Nephron progenitor cell (in vitro differentiated cells): ENCODE measurements around the gene C1orf87.
A peak's percentile ranks its signal among the peaks of the same experiment; 100 is the strongest.

Experiments used
- DNase-seq: peaks from one replicate; pipeline ENCODE4 v3.0.0; 2021
- H3K27ac Mint-ChIP-seq: 2 replicates; pipeline ENCODE4 v1.8.0; 2021; ENCODE audit warnings: mild to moderate bottlenecking, moderate library complexity, mixed read lengths
- H3K27me3 Mint-ChIP-seq: 2 replicates; pipeline ENCODE4 v1.8.0; 2021; ENCODE audit warnings: mild to moderate bottlenecking, low read depth, mixed read lengths; ENCODE audit not compliant: poor library complexity
- H3K36me3 Mint-ChIP-seq: 2 replicates; pipeline ENCODE4 v1.8.0; 2021; ENCODE audit warnings: low read depth, mixed read lengths
- H3K4me1 Mint-ChIP-seq: 2 replicates; pipeline ENCODE4 v1.8.0; 2021; ENCODE audit warnings: mixed read lengths
- H3K4me3 Mint-ChIP-seq: 2 replicates; pipeline ENCODE4 v1.8.0; 2021; ENCODE audit warnings: mild to moderate bottlenecking, moderate library complexity, mixed read lengths
- H3K9me3 Mint-ChIP-seq: 2 replicates; pipeline ENCODE4 v1.8.0; 2021; ENCODE audit warnings: mild to moderate bottlenecking, moderate library complexity, mixed read lengths
- CTCF ChIP-seq: fragments of 200-600 bp; sonication (generic); IDR thresholded peaks from 2 replicates; pipeline ENCODE4 v1.5.0; 2021; ENCODE audit warnings: antibody characterized with exemption

C1orf87 gene

GRCh38 chr1:60031146-60031545 lies 42.4 kb downstream of the C1orf87 start:
- no peaks in the 10 kb centered on the region for H3K4me1 Mint-ChIP-seq
- H3K27ac Mint-ChIP-seq = no peak overlapping the region
- no peak overlapping the region for H3K4me3 Mint-ChIP-seq
- TF ChIP-seq CTCF = no peak
- H3K27me3 Mint-ChIP-seq = peaks cover 7% of the 10 kb centered on the region
- H3K36me3 Mint-ChIP-seq = no peaks in the 10 kb centered on the region
- DNase-seq = no peak
- no peaks in the 10 kb centered on the region for H3K9me3 Mint-ChIP-seq

GRCh38 chr1:60025552-60025951 lies 48.0 kb downstream of the C1orf87 start:
- TF ChIP-seq CTCF = no peak
- Mint-ChIP-seq H3K27ac (no peak overlapping the region), H3K27me3 (peaks cover 7% of the 10 kb centered on the region), H3K36me3 (no peaks in the 10 kb centered on the region), H3K4me3 (no peak overlapping the region), H3K9me3 (no peaks in the 10 kb centered on the region), H3K4me1 (peaks cover 5% of the 10 kb centered on the region)
- DNase-seq = no peak

- Mint-ChIP-seq H3K27ac (no peak overlapping the region), H3K4me3 (no peak overlapping the region), H3K27me3 (peaks cover 3% of the 10 kb centered on the region), H3K9me3 (peaks cover 5% of the 10 kb centered on the region), H3K36me3 (no peaks in the 10 kb centered on the region), H3K4me1 (peaks cover 8% of the 10 kb centered on the region)
- TF ChIP-seq CTCF = no peak
- no peak for DNase-seq
Measured at GRCh38 chr1:60017508-60018205, 55.9 kb downstream of the C1orf87 start.

- Mint-ChIP-seq H3K4me1 (no peaks in the 10 kb centered on the region), H3K36me3 (no peaks in the 10 kb centered on the region), H3K27me3 (peaks cover 3% of the 10 kb centered on the region), H3K4me3 (no peak overlapping the region), H3K9me3 (no peaks in the 10 kb centered on the region), H3K27ac (no peak overlapping the region)
- TF ChIP-seq CTCF = no peak
- no peak for DNase-seq
Measured at GRCh38 chr1:60010690-60011089, 62.9 kb downstream of the C1orf87 start.

GRCh38 chr1:60008500-60008899 lies 65.1 kb downstream of the C1orf87 start:
- Mint-ChIP-seq H3K36me3 (no peaks in the 10 kb centered on the region), H3K9me3 (no peaks in the 10 kb centered on the region), H3K27ac (no peak overlapping the region), H3K4me1 (no peaks in the 10 kb centered on the region), H3K27me3 (no peaks in the 10 kb centered on the region), H3K4me3 (no peak overlapping the region)
- DNase-seq = no peak
- TF ChIP-seq CTCF = no peak

GRCh38 chr1:60000625-60001024 lies 72.9 kb downstream of the C1orf87 start:
- no peak overlapping the region for H3K4me3 Mint-ChIP-seq
- DNase-seq = no peak
- H3K27ac Mint-ChIP-seq = peak overlapping the region; percentile 86
- H3K9me3 Mint-ChIP-seq = no peaks in the 10 kb centered on the region
- TF ChIP-seq CTCF = no peak
- H3K36me3 Mint-ChIP-seq = no peaks in the 10 kb centered on the region
- H3K27me3 Mint-ChIP-seq = peaks cover 4% of the 10 kb centered on the region
- H3K4me1 Mint-ChIP-seq = no peaks in the 10 kb centered on the region
